ENCODE measurements around the gene UBE3C.

UBE3C gene

DNA sequence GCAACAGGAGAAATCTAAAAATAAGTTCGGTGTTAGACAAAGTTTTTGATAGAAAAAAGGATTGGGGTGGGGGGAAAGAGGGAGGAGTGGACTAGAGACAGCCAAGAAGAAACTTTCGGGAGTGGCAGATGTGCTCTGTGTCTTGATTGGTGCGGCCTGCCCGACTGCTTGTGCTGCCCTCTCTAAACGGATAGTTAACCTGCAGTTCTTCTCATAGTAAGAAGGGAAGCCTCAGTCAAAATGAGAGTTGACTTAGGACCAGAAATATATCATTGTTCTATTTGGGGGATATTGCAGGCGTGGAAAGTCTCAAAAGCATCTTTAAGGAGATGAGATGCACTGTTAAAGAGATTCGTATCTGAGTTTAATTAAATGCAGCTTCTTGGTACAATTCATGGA is 39.3 kb downstream of the UBE3C start:
- TF ChIP-seq, protein P1, sequence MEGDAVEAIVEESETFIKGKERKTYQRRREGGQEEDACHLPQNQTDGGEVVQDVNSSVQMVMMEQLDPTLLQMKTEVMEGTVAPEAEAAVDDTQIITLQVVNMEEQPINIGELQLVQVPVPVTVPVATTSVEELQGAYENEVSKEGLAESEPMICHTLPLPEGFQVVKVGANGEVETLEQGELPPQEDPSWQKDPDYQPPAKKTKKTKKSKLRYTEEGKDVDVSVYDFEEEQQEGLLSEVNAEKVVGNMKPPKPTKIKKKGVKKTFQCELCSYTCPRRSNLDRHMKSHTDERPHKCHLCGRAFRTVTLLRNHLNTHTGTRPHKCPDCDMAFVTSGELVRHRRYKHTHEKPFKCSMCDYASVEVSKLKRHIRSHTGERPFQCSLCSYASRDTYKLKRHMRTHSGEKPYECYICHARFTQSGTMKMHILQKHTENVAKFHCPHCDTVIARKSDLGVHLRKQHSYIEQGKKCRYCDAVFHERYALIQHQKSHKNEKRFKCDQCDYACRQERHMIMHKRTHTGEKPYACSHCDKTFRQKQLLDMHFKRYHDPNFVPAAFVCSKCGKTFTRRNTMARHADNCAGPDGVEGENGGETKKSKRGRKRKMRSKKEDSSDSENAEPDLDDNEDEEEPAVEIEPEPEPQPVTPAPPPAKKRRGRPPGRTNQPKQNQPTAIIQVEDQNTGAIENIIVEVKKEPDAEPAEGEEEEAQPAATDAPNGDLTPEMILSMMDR (IDR thresholded peaks at IDR 0.05; ENCODE audit: insufficient read depth, low read length), result no peak
- TF ChIP-seq POLR2AphosphoS5 (IDR thresholded peaks at IDR 0.05; ENCODE audit: low read depth) (no peak), GABPA (IDR thresholded peaks at IDR 0.05; ENCODE audit: low read depth) (no peak)
- Histone ChIP-seq H3K4me3 (replicated peaks; ENCODE audit: insufficient read depth, low read length) (no peak overlapping the region), H3K27me3 (ENCODE audit: insufficient read depth, poor library complexity, severe bottlenecking) (no peaks in the 10 kb centered on the region), H3K27ac (replicated peaks) (no peak overlapping the region)
- no peak for DNase-seq (ENCODE audit: low read depth in 1 of 2, low spot score in 1 of 2)

- no peak overlapping the region for H3K27ac ChIP-seq (replicated peaks)
- no peak overlapping the region for H3K4me3 ChIP-seq (replicated peaks; ENCODE audit: insufficient read depth, low read length)
- H3K27me3 ChIP-seq (ENCODE audit: insufficient read depth, poor library complexity, severe bottlenecking), result no peaks in the 10 kb centered on the region
- no peak for DNase-seq (ENCODE audit: low read depth in 1 of 2, low spot score in 1 of 2)
- TF ChIP-seq GABPA (IDR thresholded peaks at IDR 0.05; ENCODE audit: low read depth) (no peak), POLR2AphosphoS5 (IDR thresholded peaks at IDR 0.05; ENCODE audit: low read depth) (no peak), REST (IDR thresholded peaks at IDR 0.05; ENCODE audit: insufficient replicate concordance, low read depth) (no peak), SPI1 (IDR thresholded peaks at IDR 0.05; ENCODE audit: borderline replicate concordance, low read depth) (no peak)
- TF ChIP-seq, protein P1 (IDR thresholded peaks at IDR 0.05; ENCODE audit: insufficient read depth, low read length), result no peak
These were observed 45.1 kb downstream of the UBE3C start for GRCh38 chr7:157183832-157184231.

DNA sequence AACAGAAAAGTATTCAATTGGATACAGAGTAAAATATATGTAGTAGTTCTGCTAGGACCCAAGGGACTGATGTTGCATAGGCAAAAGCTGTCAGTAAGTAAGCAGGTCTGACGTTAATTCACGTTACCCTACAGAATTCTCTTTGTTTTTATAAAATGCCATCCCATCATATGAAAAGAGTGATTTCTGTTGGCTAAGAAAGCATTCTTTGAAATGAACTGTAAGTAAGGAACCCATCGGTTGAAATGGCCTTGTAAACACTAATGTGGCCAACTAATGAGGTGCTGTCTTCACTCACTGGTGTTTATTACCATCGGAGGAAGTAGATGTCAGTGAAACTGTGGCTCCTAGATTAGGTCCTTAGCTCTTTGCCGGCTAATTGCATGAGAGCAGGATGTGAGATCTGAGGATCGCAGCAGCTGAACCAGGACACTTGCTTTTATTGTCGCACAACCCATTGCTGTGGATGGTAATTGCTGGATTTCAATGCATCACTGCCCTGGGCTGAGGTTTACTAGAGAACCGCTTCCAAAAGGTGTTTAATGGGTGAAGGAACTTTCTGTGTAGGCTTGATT is 49.5 kb downstream of the UBE3C start:
- TF ChIP-seq, protein P1 (IDR thresholded peaks at IDR 0.05; ENCODE audit: insufficient read depth, low read length), result no peak
- TF ChIP-seq GABPA (IDR thresholded peaks at IDR 0.05; ENCODE audit: low read depth), result no peak
- no peak for TF ChIP-seq SPI1 (IDR thresholded peaks at IDR 0.05; ENCODE audit: borderline replicate concordance, low read depth)
- TF ChIP-seq REST (IDR thresholded peaks at IDR 0.05; ENCODE audit: insufficient replicate concordance, low read depth), result no peak
- H3K27ac ChIP-seq (replicated peaks), result no peak overlapping the region
- H3K27me3 ChIP-seq (ENCODE audit: insufficient read depth, poor library complexity, severe bottlenecking), result no peaks in the 10 kb centered on the region
- H3K4me3 ChIP-seq (replicated peaks; ENCODE audit: insufficient read depth, low read length), result no peak overlapping the region
- no peak for DNase-seq (ENCODE audit: low read depth in 1 of 2, low spot score in 1 of 2)

DNA sequence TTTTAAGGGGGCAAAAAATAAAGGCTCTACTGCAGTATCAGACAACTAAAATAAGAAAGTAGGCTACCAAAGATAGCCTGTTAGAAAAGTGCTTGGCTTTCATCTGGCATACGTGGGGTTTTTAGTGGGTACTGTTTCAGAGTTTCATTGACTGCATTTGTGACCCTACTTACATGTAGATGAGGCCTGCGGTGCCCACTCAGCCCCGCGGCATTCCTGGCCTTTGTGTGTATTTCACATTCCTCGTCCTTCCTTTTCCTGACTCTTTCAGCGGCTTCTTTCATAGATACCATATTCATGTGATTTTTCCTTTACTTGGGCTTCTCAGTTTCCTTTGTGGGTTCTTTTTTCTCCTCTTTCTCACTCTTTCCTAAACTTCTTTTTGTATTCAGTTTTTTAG is 50.7 kb downstream of the UBE3C start:
- TF ChIP-seq, protein P1 (IDR thresholded peaks at IDR 0.05; ENCODE audit: insufficient read depth, low read length), result no peak
- no peak for TF ChIP-seq GABPA (IDR thresholded peaks at IDR 0.05; ENCODE audit: low read depth)
- TF ChIP-seq POLR2AphosphoS5 (IDR thresholded peaks at IDR 0.05; ENCODE audit: low read depth), result no peak
- no peak for TF ChIP-seq REST (IDR thresholded peaks at IDR 0.05; ENCODE audit: insufficient replicate concordance, low read depth)
- TF ChIP-seq SPI1 (IDR thresholded peaks at IDR 0.05; ENCODE audit: borderline replicate concordance, low read depth), result no peak
- H3K4me3 ChIP-seq (replicated peaks; ENCODE audit: insufficient read depth, low read length), result no peak overlapping the region
- no peak for DNase-seq (ENCODE audit: low read depth in 1 of 2, low spot score in 1 of 2)

More for the DNA sequence above, 50.7 kb downstream of the UBE3C start:
- Histone ChIP-seq H3K27ac (replicated peaks) (no peak overlapping the region), H3K27me3 (ENCODE audit: insufficient read depth, poor library complexity, severe bottlenecking) (no peaks in the 10 kb centered on the region)
